ENCODE measurements around the gene SLC7A14. TPM values are rescaled to one million over a fixed set of nuclear protein-coding genes. Genes with fewer than 3 reads are reported as not detected.

Gene SLC7A14
- total and polyA plus RNA-seq, 2 of the 4 experiments (the other 2 are of a cell fraction) = 2.7 to 6.8 TPM

DNA sequence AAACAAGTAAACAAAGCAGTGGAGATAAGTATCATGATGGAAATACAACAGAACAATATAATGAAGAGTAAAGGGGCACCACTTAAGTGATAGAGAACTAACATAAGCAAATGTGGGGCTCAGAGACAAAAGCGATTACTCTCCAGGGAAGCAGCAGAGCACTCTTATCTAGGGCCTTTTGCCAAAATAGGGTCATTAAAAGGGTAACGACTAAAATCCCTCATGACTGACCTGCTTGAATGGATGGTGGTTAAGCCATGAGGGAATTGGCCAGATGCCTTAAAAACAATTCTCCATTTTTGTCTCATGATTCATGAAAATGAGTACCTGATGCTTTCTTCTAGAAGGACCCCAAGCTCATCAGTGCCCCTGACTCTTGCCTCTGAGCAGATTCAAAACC lies 3.2 kb upstream of the SLC7A14 start:
- Histone ChIP-seq H4K91ac (ENCODE audit: insufficient read depth, low read depth, low read length) (no peak overlapping the region), H2BK5ac (ENCODE audit: low read depth, low read length, poor library complexity, severe bottlenecking) (no peak overlapping the region), H3K79me1 (ENCODE audit: low read depth in 1 of 2, low read length in 2 of 2) (no peaks in the 10 kb centered on the region), H2BK15ac (ENCODE audit: low read depth, low read length) (no peak overlapping the region), H3K9me1 (ENCODE audit: insufficient read depth, low read length) (no peaks in the 10 kb centered on the region), H3K4ac (ENCODE audit: low read depth, low read length) (no peak overlapping the region), H3K4me3 (ENCODE audit: insufficient read depth, low read depth, low read length) (no peak overlapping the region), H3K14ac (replicated peaks; ENCODE audit: low read depth, low read length) (no peak overlapping the region), H3K27me3 (ENCODE audit: control insufficient read depth, insufficient read depth, low read length) (peaks cover 41% of the 10 kb centered on the region), H3K4me2 (ENCODE audit: low read depth, low read length) (no peak overlapping the region), H3K4me1 (ENCODE audit: control insufficient read depth, insufficient read depth, low read length) (no peaks in the 10 kb centered on the region), H4K5ac (ENCODE audit: low read depth, low read length) (no peak overlapping the region), H2AK9ac (replicated peaks; ENCODE audit: low read depth, low read length, poor library complexity) (no peak overlapping the region), H2AK5ac (ENCODE audit: low read depth, low read length) (no peak overlapping the region), H2BK20ac (ENCODE audit: low read depth, low read length) (no peak overlapping the region), H3K27ac (ENCODE audit: insufficient read depth, low read length) (no peak overlapping the region), H3K23ac (ENCODE audit: low read depth, low read length) (no peak overlapping the region), H3K36me3 (ENCODE audit: control insufficient read depth, insufficient read depth, low read length) (no peaks in the 10 kb centered on the region), H2BK120ac (ENCODE audit: low read depth, low read length) (no peak overlapping the region), H3K9me3 (ENCODE audit: control insufficient read depth, insufficient read depth, low read length) (peaks cover 3% of the 10 kb centered on the region), H3K9ac (ENCODE audit: low read depth, low read length) (no peak overlapping the region), H2AFZ (replicated peaks; ENCODE audit: low read length, poor library complexity) (no peak overlapping the region), H4K8ac (ENCODE audit: low read depth in 2 of 2, low read length in 2 of 2) (no peak overlapping the region), H3K56ac (ENCODE audit: extremely low read depth, insufficient read depth, low read length) (no peak overlapping the region), H3K18ac (ENCODE audit: low read depth, low read length) (no peak overlapping the region), H4K20me1 (ENCODE audit: insufficient read depth, low read length) (no peaks in the 10 kb centered on the region)
- ChIA-PET CTCF (no interaction called here), POLR2A (ENCODE audit: unreplicated experiment) (no interaction called here)
- no peak for ATAC-seq (ENCODE audit: low read depth)
- dilution Hi-C loops (cut with HindIII; ENCODE audit: low sequenced_read_pairs, unreplicated experiment) (no loop called here), intact Hi-C loops (cut with micrococcal nuclease) (no loop called here), in situ Hi-C loops (cut with MboI; ENCODE audit: low sequenced_read_pairs) (no loop called here)
- TF ChIP-seq POLR2A (IDR thresholded peaks at IDR 0.05; ENCODE audit: low read depth, low read length) (no peak), MXI1 (IDR thresholded peaks at IDR 0.05; ENCODE audit: borderline replicate concordance, low read depth, low read length) (no peak), CEBPB (IDR thresholded peaks at IDR 0.05; ENCODE audit: low read depth, low read length) (no peak), RCOR1 (IDR thresholded peaks at IDR 0.05; ENCODE audit: insufficient replicate concordance, low read length) (no peak), BHLHE40 (IDR thresholded peaks at IDR 0.05; ENCODE audit: low read depth, low read length) (no peak), SMC3 (IDR thresholded peaks at IDR 0.05; ENCODE audit: low read depth, low read length) (no peak), USF2 (IDR thresholded peaks at IDR 0.05; ENCODE audit: low read depth, low read length) (no peak), RFX5 (IDR thresholded peaks at IDR 0.05; ENCODE audit: low read depth, low read length) (no peak), CTCF (conservative IDR thresholded peaks at IDR 0.05; ENCODE audit: low read depth, low read length) (no peak), RAD21 (IDR thresholded peaks at IDR 0.05; ENCODE audit: low read length) (no peak), FOS (IDR thresholded peaks at IDR 0.05; ENCODE audit: low read depth, low read length) (no peak), MAFK (IDR thresholded peaks at IDR 0.05; ENCODE audit: low read depth, low read length) (no peak), CHD1 (IDR thresholded peaks at IDR 0.05; ENCODE audit: low read depth, low read length) (no peak), NFE2L2 (IDR thresholded peaks at IDR 0.05; ENCODE audit: low read depth, low read length) (no peak), MAZ (IDR thresholded peaks at IDR 0.05; ENCODE audit: borderline replicate concordance, low read depth, low read length) (no peak)
- TF ChIP-seq, protein P1, sequence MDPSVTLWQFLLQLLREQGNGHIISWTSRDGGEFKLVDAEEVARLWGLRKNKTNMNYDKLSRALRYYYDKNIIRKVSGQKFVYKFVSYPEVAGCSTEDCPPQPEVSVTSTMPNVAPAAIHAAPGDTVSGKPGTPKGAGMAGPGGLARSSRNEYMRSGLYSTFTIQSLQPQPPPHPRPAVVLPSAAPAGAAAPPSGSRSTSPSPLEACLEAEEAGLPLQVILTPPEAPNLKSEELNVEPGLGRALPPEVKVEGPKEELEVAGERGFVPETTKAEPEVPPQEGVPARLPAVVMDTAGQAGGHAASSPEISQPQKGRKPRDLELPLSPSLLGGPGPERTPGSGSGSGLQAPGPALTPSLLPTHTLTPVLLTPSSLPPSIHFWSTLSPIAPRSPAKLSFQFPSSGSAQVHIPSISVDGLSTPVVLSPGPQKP (IDR thresholded peaks at IDR 0.05; ENCODE audit: borderline replicate concordance, low read depth, low read length) = no peak
- BruUV-seq (replicated peaks) = no TSS peak
- no peak for DNase-seq
- WGBS, 2 experiments (ENCODE audit: extremely low coverage in 2 of 2, insufficient read length in 1 of 2) = no CpG with 5 or more reads among the region's 2 CpGs

Data from IMR-90 (cell line).